Pancreas (tissue), 10 donors: Measurements from ENCODE around the gene SHQ1. TPM values are rescaled to one million over a fixed set of nuclear protein-coding genes. Genes with fewer than 3 reads are reported as not detected.
A peak's percentile ranks its signal among the peaks of the same experiment; 100 is the strongest.

Experiments used
- ATAC-seq, 4 donors: fragments of 200-7000 bp; cut with Tn5 transposase; one replicate each; pipeline versions ENCODE4 v1.8.0 to v1.9.1; 2020; ENCODE audit warnings: mild to moderate bottlenecking in 4 of 4, moderate library complexity in 4 of 4
- DNase-seq, 6 donors: peaks; one replicate each; pipeline ENCODE4 v3.0.0-alpha.2; 2020
- FAIRE-seq: peaks from 2 replicates; lab custom pipeline; 2012; peaks lifted over from hg19 to GRCh38; lab: Jason Lieb, UNC
- H3K27ac ChIP-seq, 4 donors: fragments of 200-600 bp; sonication (generic); 1 replicate in 3 of 4; 2 replicates in 1 of 4; pipeline versions ENCODE4 v1.5.0 to v1.8.0; 2020
- H3K27me3 ChIP-seq, 4 donors: fragments of 200-600 bp; one replicate each; pipeline ENCODE4 v1.8.0; 2021
- H3K36me3 ChIP-seq, 3 donors: fragments of 200-600 bp; sonication (generic) in 1 of 3; one replicate each; pipeline versions ENCODE4 v1.5.0 to v1.8.0; 2020 to 2021
- H3K4me1 ChIP-seq, 3 donors: fragments of 200-600 bp; one replicate each; pipeline ENCODE4 v1.8.0; 2021
- H3K4me3 ChIP-seq, 4 donors: fragments of 200-600 bp; sonication (generic) in 2 of 4; one replicate each; pipeline versions ENCODE4 v1.5.0 to v1.8.0; 2020 to 2021
- H3K9me3 ChIP-seq, 4 donors: fragments of 200-600 bp; one replicate each; pipeline ENCODE4 v1.8.0; 2021
- WGBS, 2 donors: extraction: QIAGEN DNeasy Blood & Tissue Kit; methylation state at CpG; one replicate each; pipeline ENCODE4 v1.1.7; 2013; 5-methylcytosine and 5-hydroxymethylcytosine counted together
- intact Hi-C, 3 donors: fragments of 100-400 bp; cut with DNase I; formaldehyde crosslinking; loops; one replicate each; pipeline versions ENCODE4 v1.11.1 to v1.14.2; 2022
- polyA plus RNA-seq, 2 donors: library from polyadenylated mRNA; stranded (reverse); fragments of 200-250 nt; gene quantifications; one replicate each; pipeline ENCODE4 v1.2.3, GENCODE V29; 2013
- total RNA-seq, 6 donors: library from RNA; stranded (reverse); fragmentation: NEBNext Ultra II Directional in 4 of 6; extraction: Animal tissue kit (Norgen Biotek cat#: 25700) in 4 of 6; gene quantifications; one replicate each; pipeline versions ENCODE4 v1.2.1 to v1.2.4, GENCODE V29; 2021 to 2023
- TF ChIP-seq, protein P1 (sequence below), 4 donors: fragments of 200-600 bp; sonication (generic) in 3 of 4; IDR thresholded peaks; one replicate each; pipeline versions ENCODE4 v1.5.0 to v1.8.0; 2021; ENCODE audit warnings: antibody characterized with exemption in 4 of 4
- donor health status: healthy with polysubstance abuse.
- donor health status: DM: no; HTN: no; CAD: no; lungs with moderate emphysema.
- donor health status: DM: no; HTN: no; CAD: no.
- donor health status: control.
- donor health status: control.
- donor health status: Bipolar disorder and iron deficiency.
- donor health status: DM: yes; HTN: yes; CAD: no.
- donor health status: DM: no; HTN: no; CAD: no.
- donor health status: DM: no; HTN: no; CAD: no.
- donor health status: DM: yes; HTN: yes; CAD: no.

The SHQ1 gene
- total and polyA plus RNA-seq, 8 donors: 4.1 to 13.4 (median 7.9) TPM

DNA sequence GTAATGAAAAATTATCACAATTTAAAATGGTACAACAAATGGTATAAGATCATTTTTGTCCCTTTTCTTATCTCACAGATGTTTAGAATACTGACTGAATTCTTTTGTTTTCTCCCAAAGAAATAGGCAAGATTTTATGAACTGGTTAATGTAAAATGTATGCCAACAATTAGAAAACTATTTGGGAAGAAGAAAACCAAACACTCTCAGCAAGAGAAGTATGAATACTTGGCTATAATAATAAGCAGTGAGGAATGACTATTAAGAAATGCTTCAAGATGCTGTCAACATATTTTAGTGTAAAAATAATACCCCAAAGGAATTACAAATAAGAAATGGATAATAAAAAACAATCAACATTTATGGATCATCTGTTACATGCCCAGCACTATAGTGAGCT is 18.5 kb downstream of the SHQ1 start:
- Histone ChIP-seq H3K4me3 (no peak overlapping the region), H3K36me3 (no peaks in the 10 kb centered on the region), H3K9me3 (no peaks in the 10 kb centered on the region), H3K27me3 (no peaks in the 10 kb centered on the region), H3K4me1 (no peaks in the 10 kb centered on the region), H3K27ac (no peak overlapping the region)
- intact Hi-C loops: no loop called here
- DNase-seq: no peak
- FAIRE-seq: no peak
- TF ChIP-seq, protein P1, sequence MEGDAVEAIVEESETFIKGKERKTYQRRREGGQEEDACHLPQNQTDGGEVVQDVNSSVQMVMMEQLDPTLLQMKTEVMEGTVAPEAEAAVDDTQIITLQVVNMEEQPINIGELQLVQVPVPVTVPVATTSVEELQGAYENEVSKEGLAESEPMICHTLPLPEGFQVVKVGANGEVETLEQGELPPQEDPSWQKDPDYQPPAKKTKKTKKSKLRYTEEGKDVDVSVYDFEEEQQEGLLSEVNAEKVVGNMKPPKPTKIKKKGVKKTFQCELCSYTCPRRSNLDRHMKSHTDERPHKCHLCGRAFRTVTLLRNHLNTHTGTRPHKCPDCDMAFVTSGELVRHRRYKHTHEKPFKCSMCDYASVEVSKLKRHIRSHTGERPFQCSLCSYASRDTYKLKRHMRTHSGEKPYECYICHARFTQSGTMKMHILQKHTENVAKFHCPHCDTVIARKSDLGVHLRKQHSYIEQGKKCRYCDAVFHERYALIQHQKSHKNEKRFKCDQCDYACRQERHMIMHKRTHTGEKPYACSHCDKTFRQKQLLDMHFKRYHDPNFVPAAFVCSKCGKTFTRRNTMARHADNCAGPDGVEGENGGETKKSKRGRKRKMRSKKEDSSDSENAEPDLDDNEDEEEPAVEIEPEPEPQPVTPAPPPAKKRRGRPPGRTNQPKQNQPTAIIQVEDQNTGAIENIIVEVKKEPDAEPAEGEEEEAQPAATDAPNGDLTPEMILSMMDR (IDR thresholded peaks at IDR 0.05): no peak
- no peak for ATAC-seq

- FAIRE-seq (peak; percentile 73), DNase-seq (no peak), ATAC-seq (peak; percentile 38 to 69 (median 59))
- intact Hi-C loops: no loop called here
- Histone ChIP-seq H3K4me3 (no peak overlapping the region), H3K27me3 (no peaks in the 10 kb centered on the region), H3K27ac (peak overlapping the region in 2 of 4 donors; percentile 38 to 65), H3K4me1 (peaks cover 25 to 41% (median 27%) of the 10 kb centered on the region in 3 donors), H3K36me3 (no peaks in the 10 kb centered on the region), H3K9me3 (no peaks in the 10 kb centered on the region)
- TF ChIP-seq, protein P1 (IDR thresholded peaks at IDR 0.05): no peak
- 11 to 12% methylated on average over 8 of the region's 8 CpGs for WGBS, 2 donors
Measured at GRCh38 chr3:72821161-72821781, 27.0 kb downstream of the SHQ1 start.

GRCh38 chr3:72820415-72820814 is 27.8 kb downstream of the SHQ1 start:
- FAIRE-seq (peak; percentile 81), ATAC-seq (peak; percentile 62 to 77 (median 74)), DNase-seq (peak in 3 of 6 donors; percentile 51 to 64 (median 63))
- Histone ChIP-seq H3K27me3 (no peaks in the 10 kb centered on the region), H3K4me1 (peaks cover 27 to 47% (median 30%) of the 10 kb centered on the region in 3 donors), H3K36me3 (no peaks in the 10 kb centered on the region), H3K9me3 (no peaks in the 10 kb centered on the region), H3K4me3 (no peak overlapping the region), H3K27ac (peak overlapping the region in 2 of 4 donors; percentile 38 to 65)
- intact Hi-C loops: no loop called here
- TF ChIP-seq, protein P1 (IDR thresholded peaks at IDR 0.05): no peak

DNA sequence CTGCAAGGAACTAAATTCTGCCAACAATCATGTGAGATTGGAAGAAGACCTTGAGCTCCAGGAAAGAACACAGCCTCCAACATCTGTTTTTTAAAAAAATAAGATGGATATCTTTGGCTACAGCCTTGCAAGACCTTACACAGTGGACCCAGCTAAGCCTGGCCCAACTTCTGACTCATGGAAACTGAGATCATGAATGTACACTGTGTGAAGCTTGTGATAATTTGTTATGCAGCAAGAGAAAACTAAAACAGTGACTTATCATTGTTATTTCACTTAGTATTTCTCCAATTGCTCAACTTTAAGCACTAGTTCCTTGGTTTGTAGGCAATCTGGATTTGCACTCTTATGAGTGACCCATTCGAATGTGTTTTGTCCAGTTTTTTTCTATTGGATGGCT is 29.3 kb downstream of the SHQ1 start:
- TF ChIP-seq, protein P1 (IDR thresholded peaks at IDR 0.05): no peak
- H3K4me1 ChIP-seq: peaks cover 27 to 49% (median 31%) of the 10 kb centered on the region in 3 donors
- H3K4me3 ChIP-seq: no peak overlapping the region
- no peaks in the 10 kb centered on the region for H3K36me3 ChIP-seq
- no peaks in the 10 kb centered on the region for H3K9me3 ChIP-seq
- DNase-seq: no peak
- no peak for FAIRE-seq
- peak overlapping the region in 1 of 4 donors; percentile 30 for H3K27ac ChIP-seq
- 80 to 88% methylated on average over 1 of the region's 1 CpG for WGBS, 2 donors
- intact Hi-C loops: no loop called here
- H3K27me3 ChIP-seq: no peaks in the 10 kb centered on the region
- ATAC-seq: peak; percentile 27 to 66 (median 48)

GRCh38 chr3:72818092-72818773 is 30.0 kb downstream of the SHQ1 start:
- DNase-seq (no peak), FAIRE-seq (no peak), ATAC-seq (peak in 3 of 4 donors; percentile 41 to 53 (median 48))
- Histone ChIP-seq H3K9me3 (no peaks in the 10 kb centered on the region), H3K27ac (peak overlapping the region in 1 of 4 donors; percentile 13), H3K27me3 (no peaks in the 10 kb centered on the region), H3K4me1 (peaks cover 27 to 49% (median 31%) of the 10 kb centered on the region in 3 donors), H3K4me3 (no peak overlapping the region), H3K36me3 (no peaks in the 10 kb centered on the region)
- TF ChIP-seq, protein P1 (IDR thresholded peaks at IDR 0.05): peak in 1 of 4 donors; percentile 24
- WGBS, 2 donors: 61 to 64% methylated on average over 3 of the region's 3 CpGs
- intact Hi-C loops: no loop called here
